GM21529 (cell line): ENCODE measurements around the gene BRD1.
"Not testable (repeated sequence)": the region's sequence is repeated elsewhere in the genome, so short reads cannot be mapped to it uniquely, and the experiment has no call there.

ENCODE experiments used
- ATAC-seq: cut with Tn5 transposase; IDR thresholded peaks from one replicate; pipeline ENCODE4 v1.9.1; 2021; ENCODE audit not compliant: unreplicated experiment

The BRD1 gene

DNA sequence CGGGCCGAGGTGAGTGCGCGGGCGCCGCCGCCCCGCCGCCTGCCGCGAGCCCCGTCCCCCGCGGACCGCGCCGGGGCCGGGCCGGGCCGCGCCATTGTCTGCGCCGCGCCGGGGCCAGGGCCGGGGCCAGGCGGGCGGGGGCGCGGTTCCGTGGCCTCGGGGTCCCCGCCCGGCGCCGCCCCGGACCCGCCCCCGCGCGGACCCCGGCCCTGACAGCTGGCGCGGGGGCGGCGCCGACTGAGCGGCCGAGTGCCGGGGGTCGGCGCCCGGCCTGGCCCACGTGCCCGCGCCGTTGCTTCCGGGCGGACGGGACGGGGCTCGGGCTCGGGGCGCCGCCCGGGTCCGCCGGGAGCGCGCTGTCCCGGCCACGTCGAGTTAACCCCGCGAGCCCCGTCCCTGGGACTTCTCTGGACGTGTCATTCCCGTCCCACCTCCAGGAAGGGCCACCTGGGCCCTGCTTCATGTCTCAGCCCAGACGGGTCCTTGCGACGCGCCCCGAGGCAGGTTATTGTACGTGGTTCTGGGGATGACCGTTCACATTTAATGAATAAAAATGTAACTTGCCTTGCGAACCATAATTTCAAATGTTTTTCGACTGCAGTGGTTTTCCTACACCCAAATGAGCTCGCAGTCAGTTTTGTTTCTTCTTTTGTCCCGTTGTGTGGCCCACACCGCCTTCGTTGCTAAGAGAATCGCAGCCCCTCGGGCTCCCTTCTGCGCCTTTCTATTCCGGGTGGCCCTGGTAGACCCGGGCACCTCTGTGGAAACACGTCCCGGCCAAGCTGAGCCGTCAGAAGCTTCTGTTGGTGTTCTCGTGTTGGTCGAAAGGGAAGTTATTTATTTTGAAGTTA is 26.5 kb upstream of the BRD1 start:
- peak; percentile 20 for ATAC-seq

DNA sequence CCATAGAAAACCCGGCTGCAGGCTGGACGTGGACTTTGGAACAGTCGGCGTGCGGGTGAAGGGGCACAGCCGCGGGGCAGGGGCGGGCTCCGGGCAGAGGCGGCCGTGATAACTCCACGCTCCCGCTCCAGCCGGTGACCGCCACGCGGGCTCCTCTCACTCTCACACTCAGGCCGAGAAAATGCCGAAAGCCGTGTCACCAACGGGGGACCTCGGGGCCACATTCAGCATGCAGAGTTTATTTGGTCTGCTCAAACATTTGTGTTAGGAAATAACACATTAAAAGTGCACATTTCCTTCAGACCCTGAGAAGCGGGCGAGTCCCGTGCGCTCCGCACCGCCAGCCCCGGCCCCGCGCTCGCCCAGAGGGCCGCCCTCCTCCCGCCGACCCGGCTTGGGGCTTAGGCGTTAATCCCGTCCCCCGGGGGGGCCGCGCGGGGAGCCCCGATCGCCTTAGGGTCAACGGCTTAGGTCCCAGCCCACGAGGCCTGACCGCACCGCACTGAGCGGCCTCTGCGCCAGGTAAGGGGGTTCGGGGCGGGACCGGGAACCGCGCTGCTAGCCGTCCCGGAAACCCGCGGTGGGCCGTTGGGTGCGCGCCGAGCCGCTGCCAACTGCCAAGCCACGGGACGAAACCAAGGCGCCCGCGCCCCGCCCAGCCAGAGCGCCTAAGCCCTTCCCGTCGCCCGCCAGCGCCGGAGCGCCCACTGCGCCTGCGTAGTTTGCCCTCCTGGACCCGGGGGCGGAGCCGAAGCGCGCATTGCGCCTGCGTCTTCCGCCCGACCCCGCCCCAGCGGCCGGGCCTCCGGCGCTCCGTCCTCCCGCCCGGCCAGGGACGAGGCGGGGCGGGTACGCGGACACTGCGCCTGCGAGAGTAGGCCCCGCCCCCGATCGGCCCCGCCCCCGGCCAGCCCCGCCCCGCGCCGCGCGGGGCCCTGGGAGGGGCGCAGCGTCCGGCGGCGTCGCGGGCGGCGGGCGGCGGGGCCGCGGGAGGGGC is 25.5 kb upstream of the BRD1 start, which contains the start of gene ZBED4:
Gene ZBED4, plus strand, starts transcription at position 947 of the 997 bp plus-strand sequence. CDS start 29,819 bp downstream, outside the sequence.
- peak; percentile 66 for ATAC-seq

DNA sequence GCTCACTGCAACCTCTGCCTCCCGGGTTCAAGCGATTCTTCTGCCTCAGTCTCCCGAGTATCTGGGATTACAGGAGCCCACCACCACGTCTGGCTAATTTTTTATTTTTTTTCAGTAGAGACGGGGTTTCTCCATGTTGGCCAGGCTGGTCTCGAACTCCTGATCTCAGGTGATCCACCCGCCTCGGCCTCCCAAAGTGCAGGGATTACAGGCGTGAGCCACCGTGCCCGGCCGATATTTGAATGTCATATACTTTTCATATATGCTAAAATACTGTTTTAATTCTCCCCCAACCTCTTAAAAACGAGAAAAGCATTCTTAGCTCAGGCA is 24.9 kb upstream of the BRD1 start:
- ATAC-seq: not testable (repeated sequence)

DNA sequence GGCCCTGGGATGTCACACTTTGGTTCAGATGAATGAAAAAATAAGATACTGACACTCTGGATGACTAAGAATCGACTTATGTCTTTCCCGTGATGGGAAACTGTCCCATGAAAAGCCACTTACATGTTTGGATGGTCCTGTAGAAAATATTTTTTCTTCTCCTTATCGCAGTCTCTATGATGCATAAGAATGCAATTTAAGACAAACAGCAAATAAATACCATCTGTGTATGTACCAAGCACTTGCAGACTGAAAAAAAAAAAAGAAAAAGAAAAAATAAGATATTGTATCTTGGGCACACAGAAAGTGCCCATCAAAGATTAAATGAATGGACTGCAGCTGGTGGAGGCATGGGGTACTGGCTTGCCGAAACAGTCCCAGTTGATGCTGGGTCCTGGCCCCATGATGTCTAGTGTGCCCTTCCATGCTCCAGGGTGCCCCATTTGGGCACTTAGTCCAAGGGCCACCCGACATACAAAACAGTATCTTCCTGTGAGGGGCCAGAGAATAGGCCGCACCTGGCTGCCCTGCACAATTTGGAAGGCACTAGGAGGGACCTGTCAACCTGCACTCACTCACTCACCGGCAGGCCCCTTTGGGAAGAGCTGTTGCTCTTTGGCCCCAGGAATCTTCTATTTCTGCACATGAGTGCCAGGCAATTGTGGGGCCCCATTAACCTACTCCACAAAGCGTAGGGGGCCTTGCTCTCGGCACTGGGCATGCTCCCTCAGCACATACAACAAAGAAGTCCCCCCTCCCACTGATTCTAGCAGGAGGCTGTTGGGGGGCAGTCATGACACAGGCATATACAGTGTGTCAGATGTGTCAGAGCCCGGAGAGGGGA is 23.5 kb upstream of the BRD1 start:
- no peak for ATAC-seq

DNA sequence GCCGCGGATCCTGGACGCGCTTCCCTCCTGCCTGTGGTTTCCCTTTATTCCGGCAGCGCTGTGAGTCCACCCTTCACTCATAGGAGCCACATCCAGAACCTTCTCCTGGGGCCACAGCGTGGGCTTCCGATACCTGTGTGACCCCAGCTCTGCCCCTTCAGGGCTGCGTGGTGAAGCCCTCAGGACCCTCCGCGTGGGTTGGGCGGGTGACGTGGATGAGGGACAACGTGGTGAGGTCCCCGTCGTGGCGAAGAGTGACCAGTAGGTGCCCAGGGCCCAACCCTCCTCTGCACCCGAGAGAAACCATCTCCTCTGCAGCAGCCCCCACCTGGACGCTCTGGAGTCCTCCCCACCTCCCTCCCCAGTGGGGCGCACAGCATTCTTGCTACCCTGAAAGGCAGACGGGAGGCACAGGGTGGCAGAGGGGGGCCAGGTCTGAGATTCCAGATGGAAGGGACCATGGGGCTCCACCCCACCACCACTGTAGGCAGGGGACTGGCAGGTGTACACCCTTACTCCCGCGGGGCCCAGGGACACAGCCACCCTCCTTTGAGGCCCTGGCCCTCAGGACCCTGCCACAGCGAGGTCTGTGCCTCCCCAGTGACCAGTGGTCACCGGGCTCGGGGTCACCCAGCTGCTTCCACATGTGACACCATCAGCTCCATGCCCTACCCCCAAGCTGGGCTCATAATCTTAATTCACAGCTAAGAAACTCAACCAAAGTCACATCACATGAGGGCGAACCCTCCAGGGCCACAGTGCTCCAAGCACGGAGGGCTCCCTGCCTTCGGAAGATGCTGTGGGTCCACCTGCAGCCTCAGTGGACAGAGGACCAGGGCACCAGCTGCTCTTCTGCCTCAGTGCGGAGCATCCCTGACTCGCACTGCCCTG is 22.6 kb upstream of the BRD1 start:
- no peak for ATAC-seq

DNA sequence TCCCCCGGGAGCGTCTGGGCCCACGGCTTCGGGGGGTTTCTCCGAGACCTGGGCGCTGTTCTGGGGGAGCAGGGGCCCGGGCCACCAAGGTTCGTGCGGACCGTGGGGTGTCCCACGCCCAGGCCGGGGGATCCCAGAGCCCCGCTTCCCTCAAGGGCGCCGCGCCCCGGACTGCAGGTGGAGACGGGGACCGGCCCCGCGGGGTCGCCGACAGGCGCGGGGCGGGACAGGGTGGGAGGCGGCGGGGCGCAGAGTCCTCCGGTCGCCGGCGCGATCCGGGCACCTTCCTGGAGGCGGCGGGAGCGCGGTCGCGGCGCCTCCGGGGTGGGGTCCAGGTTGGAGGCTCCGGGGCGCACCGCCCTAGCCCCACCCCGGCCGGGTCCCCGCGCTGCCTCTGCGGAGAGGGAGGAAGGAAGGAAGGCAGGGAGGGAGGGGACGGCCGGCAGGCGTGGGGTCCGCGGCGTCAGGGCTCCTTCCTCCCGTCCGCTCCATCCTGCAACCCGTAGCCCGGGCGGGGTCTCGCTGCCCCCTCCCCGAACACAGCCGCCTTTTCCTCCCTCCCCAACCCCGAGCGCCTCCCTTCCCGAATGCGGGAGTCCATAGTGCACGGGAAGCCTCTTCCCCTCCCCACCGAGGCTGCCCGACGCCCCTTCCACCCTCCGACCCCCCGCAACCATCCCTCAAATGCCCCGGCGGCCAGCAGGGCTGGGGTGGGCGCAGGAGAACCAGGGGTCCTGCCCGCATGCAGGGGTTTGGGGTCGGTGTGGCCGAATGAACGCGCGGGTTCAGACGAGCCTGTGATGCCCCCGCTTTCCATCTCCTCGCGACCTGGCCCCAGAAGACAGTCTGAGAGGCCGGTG is 21.7 kb upstream of the BRD1 start:
- no peak for ATAC-seq

DNA sequence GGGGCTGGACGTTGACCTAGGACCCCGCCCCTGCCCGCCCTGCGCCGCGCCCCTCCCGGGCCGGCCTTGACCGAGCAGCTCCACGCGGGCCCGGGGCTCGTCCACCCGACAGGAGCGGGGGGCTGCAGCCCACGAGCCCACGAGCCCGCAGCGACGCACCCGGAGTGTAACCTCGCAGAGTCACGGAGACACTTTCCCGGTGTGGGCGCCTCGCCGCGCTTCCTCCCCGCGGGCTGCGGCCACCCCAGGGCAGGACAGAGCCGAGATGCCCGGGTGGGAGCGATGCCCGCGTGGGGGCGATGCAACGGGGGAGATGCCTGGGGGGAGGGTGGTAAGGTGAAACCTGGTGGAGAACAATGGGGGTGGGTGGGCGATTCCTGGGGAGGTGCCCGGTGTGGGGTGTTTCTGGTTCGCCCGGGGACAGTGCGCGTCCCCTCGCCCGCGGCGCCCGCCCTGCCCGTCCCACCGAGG is 21.1 kb upstream of the BRD1 start:
- ATAC-seq: no peak

DNA sequence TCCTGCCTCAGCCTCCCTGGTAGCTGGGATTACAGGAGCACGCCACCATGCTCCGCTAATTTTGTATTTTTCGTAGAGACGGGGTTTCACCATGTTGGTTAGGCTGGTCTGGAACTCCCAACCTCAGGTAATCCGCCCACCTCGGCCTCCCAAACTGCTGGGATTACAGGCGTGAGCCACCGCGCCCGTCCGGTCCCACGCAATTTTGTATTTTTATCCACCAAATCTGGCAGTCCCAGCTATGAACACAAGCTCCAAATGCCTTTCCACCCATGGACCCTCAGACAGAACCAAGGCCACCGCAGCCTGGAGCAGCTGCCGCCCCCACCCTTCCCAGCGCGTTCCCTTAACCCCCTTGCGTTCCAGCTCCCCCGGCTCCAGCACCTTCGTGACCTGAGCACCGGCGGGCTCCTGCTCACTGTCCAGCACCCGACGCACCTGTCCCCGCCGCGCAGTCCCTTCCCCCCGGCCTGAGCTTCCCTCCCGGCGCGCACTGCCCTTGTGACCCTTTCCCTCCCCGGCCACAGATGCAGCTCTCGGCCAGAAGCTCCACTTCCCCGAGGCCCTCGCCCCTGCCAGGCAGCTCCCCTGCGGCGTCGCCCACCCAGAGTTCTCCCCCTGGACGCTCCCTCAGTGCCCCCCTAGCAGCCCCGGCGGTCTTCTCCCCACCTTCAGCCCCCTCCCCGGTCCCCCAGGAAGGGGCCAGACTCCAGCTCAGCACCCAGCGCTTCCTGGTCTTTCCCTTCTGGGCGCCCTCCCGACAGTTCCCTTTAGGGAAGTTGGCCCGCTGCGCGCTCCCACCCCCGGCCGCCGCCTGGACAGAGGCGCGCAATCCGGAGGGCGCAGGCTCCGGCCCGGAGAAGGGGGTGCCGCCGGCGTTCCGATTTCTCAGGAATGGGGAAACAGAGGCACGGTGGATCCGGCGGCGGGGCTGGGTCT is 20.3 kb upstream of the BRD1 start:
- no peak for ATAC-seq

DNA sequence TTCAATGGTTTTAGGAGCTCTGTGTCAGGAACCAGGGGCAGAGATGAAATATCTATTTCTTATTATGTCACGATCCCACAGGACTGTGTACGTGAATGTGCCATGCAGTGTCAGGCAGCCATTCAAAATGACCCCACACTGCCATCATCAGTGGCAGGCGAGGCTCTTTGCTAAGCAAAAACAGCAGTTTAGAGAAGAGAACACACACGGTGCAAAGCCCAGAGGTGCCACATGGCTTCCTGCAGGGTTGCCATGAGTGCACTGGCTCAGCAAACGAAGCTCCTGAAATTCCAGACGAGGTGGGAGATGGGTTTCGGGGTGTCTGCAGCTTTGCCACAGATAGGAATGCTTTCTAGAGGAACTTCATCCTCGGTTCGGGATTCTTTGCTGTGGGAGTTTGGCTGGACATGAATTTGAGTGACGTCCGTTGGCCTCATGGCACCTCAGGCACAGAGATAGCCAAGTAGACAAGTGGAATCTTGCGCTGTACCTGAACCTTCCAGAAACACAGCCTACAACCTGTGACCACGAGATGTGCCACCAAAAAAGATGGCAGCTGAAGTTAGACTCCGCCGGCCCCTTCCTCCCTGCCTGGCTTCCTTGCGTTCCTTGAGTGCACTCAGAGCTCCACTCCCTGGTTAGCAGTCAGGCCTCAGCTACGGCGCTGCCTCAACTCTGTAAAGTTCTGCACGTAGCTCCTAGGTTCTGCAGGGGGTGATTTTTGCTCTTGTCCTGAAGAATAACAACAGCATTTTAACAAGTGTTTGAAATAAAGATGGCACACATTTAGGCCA is 18.2 kb upstream of the BRD1 start:
- no peak for ATAC-seq

DNA sequence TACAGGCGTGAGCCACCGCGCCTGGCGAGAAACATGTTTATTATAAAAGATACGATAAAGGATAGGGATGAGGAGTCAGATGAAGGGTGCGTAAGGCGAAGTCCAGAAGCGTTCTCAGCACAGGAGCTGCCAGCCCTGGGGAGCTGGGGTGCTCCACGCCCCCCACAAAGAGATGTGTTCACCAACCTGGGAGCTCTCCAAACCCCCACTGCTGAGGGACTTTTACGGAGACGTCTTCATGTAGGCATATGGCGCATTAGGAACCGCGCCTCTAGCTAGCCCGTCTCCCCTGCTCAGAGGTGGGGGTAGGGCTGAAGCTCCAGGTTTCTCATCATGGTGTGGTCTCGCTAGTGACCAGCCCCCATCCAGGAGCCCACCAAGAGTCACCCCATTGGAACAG is 17.6 kb upstream of the BRD1 start:
- ATAC-seq: no peak

DNA sequence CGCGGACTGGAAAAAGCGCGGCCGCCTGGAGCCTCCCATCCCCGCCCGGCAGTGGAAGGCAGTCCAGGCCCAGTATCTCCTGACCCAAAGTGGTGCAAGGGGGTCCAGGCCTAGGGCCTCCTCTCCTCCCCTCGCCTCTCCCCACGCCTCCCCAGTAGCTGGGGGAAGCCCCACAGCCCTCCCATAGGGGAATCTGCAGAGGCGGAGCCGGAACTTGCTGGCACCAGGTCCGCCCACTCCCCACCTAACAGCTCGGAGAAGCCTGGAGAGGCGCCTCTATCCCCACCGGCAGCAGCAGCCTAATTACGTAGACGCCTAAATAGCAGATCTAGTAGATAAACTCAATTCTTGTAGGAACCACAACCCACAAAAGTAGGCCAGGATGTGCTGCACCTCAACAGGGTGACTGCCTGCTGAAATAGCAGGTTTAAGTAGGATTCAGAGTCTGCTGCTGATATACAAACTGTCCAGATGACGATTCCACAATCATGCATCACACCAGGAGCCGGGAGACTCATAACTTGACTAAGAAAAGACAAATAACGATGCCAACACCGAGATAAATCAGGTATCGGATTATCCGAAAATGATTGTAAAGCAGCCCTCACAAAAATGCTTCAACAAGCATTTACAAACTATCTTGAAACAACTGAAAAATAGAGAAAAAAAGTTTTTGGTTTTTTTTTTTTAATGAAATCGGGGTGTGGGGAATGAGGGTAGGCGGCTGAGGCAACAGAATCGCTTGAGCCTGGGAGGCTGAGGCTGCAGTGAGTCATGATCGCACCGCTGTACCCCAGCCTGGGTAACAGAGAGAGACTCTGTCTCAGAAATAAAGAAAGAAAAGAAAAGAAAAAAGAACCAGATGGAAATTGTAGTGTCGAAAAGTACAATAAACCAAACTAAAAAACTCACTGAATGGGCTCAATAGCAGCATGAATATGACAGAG is 11.4 kb upstream of the BRD1 start:
- ATAC-seq: no peak

DNA sequence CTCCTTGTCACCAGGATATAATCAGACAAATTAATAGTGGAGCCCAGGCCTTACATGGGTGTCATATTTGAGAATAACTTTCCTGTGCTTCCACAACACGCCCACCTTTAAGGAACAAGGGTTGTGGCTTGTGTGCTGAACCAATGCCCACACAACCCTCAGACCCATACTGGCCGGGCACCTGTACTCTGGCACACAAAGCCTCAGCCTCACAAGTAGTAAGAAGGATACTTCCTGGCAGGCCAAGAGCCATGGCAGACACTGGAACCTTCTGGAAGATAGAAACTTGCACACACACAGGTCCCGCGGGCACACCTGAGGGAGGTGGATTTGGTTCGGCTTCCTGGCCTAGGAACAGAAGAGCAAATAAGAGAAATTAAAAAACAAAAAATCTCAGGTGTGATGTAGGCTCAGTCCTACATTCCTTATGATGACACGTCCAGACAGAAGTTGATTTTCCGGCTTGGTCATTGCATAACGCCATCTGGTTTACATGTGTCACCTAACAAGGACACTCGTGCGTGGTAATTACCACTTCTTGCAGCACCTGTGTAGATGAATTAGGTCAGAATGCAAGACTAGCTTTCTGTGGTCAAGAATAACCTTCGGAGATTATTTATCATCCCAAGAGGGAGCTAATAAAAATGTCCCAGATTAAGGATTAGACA is 5.8 kb upstream of the BRD1 start:
- ATAC-seq: no peak

DNA sequence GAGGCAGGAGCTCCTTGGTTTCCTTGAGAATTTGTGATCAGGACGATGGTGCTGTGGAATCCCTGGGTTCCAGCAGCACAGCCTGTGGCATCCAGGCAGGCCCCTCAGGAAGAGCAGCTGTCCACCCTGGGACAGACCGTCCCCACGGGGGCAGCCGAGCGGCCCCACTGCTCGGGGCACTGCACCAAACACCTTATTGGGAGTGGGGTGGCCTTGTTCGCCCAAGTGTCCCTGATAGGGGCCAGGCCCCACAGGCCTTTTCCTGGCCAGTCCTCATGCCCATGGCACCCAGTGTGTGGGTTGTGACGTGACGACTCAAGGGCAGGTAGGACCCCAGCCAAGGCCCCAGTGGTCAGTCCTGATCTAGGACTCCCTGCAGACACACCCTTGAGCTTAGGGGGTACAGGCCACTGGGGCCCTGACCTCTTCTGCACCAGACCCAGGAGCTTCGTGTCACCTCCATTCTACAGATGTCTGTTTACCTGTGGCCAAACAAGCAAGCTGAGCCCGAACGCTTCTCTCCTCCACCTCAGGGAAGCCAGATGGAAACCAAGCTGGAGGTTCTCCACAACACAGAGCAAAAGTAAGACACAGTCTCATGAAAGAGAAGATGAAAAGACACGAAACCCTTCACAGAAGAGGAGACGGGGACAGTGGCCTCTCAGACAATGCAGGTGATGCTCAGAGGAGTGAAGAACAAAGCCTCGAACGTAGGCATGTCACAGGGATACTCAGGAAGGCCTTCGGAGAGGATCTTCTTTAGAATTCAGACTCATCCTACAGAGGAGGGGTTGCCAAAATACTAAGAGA is 1.6 kb upstream of the BRD1 start:
- ATAC-seq: no peak

DNA sequence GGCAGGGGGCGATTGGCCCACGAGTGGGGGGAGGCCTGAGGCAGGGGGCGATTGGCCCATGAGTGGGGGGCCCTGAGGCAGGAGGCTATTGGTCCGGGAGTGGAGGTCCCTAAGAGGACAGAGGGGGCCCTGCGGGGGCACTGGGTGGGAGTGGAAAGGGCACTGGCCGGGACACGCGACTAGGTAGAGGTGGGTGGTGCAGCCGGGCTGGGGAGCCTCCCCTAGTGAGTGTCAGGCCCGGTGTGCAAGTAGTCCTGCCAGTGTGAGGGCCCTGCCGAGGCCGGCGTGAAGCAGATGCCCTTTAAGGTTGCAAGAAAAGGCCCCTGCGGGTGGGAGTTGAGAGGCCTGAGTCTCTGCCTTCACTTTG is 909 bp upstream of the BRD1 start:
- no peak for ATAC-seq
